ENCODE results near the gene HELLS.

The HELLS gene

DNA sequence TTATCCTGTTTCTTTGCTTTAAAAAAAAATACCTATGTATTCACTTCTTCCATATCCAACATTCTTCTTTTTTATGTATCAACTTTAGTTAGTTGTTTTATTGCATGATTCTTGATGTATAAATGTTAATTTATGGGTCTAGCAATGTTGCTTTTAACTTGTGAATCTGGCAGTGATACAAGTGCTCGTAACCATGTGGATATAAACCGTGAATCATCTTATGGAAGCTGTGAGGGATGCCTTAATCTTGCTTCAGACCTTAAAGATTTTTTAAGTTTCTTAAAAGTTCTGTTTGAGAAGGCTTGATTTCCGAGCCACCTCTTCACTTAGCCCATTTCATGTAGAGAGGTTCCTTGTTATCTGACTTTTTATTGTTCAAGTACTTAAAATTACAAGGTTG lies 25.9 kb downstream of the HELLS start:
- no peak for ATAC-seq
- no peaks in the 10 kb centered on the region for H3K27me3 Mint-ChIP-seq
- no peak overlapping the region for H3K4me3 Mint-ChIP-seq
- H3K9me3 Mint-ChIP-seq: no peaks in the 10 kb centered on the region
- H3K4me1 Mint-ChIP-seq: no peaks in the 10 kb centered on the region
- H3K27ac Mint-ChIP-seq: no peak overlapping the region
- peaks cover 59% of the 10 kb centered on the region for H3K36me3 Mint-ChIP-seq

DNA sequence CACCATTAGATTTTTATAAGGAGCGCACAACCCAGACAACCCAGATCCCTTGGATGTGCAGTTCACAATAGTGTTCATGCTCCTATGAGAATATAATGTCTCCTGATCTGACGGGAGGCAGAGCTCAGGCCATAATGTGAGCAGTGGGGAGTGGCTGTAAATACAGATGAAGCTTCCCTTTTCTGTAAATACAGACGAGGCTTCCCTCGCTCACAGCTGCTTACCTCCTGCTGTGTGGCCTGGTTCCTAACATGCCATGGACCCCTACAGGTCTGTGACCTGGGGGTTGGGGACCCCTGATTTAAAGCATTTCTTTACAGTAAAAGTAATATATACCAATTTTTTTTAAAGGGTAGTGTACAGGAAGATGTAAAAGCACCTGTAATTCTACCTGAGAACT lies 33.2 kb downstream of the HELLS start:
- Mint-ChIP-seq H3K27ac (no peak overlapping the region), H3K4me1 (no peaks in the 10 kb centered on the region), H3K36me3 (peaks cover 34% of the 10 kb centered on the region), H3K4me3 (no peak overlapping the region), H3K27me3 (no peaks in the 10 kb centered on the region), H3K9me3 (no peaks in the 10 kb centered on the region)
- no peak for ATAC-seq

DNA sequence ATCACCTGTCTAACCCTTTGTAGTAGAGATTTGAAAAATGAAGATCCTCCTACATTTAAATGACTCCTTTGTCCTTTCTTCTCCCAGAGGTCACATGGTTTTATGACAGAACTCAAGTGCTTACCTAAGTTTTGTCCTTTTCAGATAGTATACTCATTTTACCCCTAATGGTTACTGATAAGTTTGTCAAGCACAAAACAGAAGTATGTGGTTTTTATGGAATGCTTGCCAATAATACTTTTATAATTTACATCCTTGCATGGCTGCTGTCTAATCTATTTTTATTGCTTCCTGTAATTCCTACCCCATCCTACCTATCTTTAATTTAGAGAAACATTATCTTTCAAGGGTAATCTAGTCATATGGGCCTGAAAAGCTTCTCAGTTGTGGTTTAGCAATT lies 37.5 kb downstream of the HELLS start:
- Mint-ChIP-seq H3K9me3 (no peaks in the 10 kb centered on the region), H3K36me3 (peaks cover 11% of the 10 kb centered on the region), H3K27ac (no peak overlapping the region)

DNA sequence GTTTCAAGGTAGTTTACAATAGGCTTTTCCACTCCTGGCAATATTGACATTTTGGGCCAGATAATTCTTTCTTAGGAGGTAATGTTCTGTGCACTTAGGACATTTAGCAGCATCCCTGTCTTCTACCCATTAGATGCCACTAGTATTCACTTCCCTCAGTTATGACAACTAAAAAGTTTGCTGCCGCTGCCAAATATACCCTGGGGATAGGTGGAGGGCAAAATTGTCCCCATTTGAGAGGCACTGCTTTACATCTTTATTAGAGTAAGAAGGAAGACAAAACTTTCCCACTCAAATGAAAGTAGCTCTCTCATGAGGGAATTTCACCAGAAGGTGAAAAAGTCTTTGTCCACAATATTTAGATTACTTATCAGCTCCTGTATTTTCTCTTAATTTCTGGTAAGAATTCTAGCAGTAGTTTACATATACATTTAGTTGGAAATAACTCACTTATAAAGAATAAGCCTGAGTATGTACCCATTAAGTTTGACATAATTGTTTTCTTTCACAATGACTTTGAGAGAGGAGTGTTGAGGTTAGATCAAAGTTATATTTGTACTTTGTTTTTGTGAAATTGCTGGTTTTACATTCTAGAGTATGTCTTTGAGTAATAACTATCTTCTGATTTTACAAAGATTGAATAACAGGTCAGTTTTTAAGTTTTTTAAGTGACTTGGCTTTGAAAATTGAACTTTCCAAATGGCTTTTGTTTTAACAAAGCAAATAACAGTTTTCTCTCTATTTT lies 46.0 kb downstream of the HELLS start:
- no peaks in the 10 kb centered on the region for H3K27me3 Mint-ChIP-seq
- H3K27ac Mint-ChIP-seq: peak overlapping the region; percentile 58
- H3K4me3 Mint-ChIP-seq: no peak overlapping the region
- peaks cover 50% of the 10 kb centered on the region for H3K36me3 Mint-ChIP-seq
- H3K4me1 Mint-ChIP-seq: no peaks in the 10 kb centered on the region
- H3K9me3 Mint-ChIP-seq: no peaks in the 10 kb centered on the region
- ATAC-seq: peak; percentile 72

More for the DNA sequence above, 37.5 kb downstream of the HELLS start:
- no peaks in the 10 kb centered on the region for H3K27me3 Mint-ChIP-seq
- ATAC-seq: no peak
- H3K4me3 Mint-ChIP-seq: no peak overlapping the region
- no peaks in the 10 kb centered on the region for H3K4me1 Mint-ChIP-seq

DNA sequence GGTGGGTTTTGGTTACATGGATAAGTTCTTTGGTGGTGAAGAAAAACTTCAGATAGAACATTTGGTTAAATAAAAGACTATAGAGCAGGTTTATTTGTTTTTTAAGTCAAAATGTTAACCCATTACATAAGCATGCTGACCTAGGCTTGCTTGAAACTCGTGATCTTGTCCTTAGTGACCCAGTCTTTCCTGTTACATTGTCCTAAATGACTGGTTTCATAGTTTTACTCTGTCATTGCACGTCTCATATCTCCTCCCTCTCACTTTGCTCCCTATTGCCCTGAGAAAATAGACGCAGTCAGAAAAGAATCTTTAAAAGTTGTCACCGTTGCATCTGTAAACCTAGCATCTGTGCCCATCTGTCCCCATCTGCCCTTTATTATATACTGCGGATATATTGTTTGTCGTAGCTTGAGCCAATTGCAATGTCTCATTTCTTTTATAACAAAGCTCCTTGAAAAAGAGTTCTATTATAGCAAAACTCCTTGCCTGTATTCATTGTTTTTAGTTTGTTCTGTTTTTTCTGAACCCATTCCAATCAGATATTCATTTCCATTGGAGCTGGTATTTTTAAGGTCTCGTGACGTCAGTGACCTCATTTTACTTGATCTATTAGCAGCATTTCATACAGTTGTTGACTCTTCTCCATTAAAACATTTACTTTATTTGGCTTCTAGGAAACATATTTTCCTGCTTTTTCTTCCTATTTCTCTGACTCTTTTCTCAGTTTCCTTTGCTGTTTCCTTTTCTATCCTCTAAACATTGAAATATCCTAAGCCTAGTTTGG lies 57.3 kb downstream of the HELLS start:
- ATAC-seq: no peak
- Mint-ChIP-seq H3K27ac (no peak overlapping the region), H3K36me3 (peaks cover 74% of the 10 kb centered on the region), H3K27me3 (no peaks in the 10 kb centered on the region), H3K9me3 (no peaks in the 10 kb centered on the region), H3K4me3 (no peak overlapping the region), H3K4me1 (peaks cover 14% of the 10 kb centered on the region)

DNA sequence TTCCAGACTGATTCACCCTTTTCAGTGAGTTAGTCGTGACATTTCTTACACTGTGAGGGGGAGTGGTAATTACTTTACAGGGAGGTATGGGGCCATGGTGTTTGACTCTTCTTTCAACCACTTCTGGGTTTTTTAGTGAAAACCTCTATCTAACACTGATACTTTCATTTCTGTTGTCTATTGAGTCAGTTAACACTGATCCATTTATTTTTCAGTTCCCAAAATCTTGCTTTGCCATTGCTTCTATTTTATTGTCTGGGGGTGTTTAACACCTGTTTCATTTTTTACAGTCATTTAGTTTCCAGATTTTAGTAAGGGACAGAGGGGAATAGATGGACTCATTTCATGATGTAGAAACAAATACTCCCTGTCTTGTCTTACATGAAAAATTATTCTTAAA lies 61.5 kb downstream of the HELLS start:
- ATAC-seq: peak; percentile 90
- H3K36me3 Mint-ChIP-seq: peaks cover 57% of the 10 kb centered on the region
- H3K4me1 Mint-ChIP-seq: peaks cover 14% of the 10 kb centered on the region
- H3K27ac Mint-ChIP-seq: peak overlapping the region; percentile 79
- H3K9me3 Mint-ChIP-seq: no peaks in the 10 kb centered on the region
- H3K27me3 Mint-ChIP-seq: no peaks in the 10 kb centered on the region
- no peak overlapping the region for H3K4me3 Mint-ChIP-seq

DNA sequence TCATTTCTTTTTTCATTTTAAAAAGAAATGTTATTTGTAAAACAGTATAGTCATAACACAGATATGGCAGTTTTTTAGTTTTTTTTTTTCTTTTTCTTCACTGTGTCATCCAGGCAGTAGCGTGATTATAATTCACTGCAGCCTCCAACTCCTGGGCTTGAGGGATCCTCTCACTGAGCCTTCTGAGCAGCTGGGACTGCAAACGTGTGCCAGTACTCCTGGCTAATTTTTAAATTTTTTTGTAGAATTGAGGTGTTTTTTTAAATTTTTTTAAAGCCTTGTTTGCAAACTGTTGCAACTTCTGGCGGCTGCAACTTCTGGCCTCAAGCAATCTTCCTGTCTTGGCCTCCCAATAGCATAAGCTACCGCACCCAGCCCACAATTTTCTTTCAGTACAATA lies 63.0 kb downstream of the HELLS start:
- H3K27ac Mint-ChIP-seq: no peak overlapping the region
- H3K27me3 Mint-ChIP-seq: no peaks in the 10 kb centered on the region
- peaks cover 45% of the 10 kb centered on the region for H3K36me3 Mint-ChIP-seq
- H3K9me3 Mint-ChIP-seq: no peaks in the 10 kb centered on the region
- no peak for ATAC-seq
- no peak overlapping the region for H3K4me3 Mint-ChIP-seq
- peaks cover 14% of the 10 kb centered on the region for H3K4me1 Mint-ChIP-seq

DNA sequence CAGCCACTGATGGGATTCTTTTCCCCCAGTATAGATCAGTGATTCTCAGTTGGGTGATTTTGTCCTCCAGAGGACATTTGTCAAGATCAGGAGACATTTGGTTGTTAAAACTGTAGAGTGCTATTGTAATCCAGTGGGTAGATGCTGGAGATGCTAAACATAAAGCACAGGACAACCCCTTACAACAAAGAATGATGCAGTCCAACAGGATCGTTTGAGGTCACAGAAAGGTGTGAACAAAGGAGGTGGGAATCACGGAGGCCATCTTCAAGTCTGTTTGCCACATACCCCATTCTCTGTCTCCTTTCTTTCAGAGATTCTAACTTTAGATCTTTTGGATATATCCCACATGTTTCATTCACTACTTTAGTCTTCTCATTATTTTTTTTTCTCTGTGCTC lies 69.0 kb downstream of the HELLS start:
- Mint-ChIP-seq H3K4me3 (no peak overlapping the region), H3K4me1 (no peaks in the 10 kb centered on the region), H3K36me3 (peaks cover 14% of the 10 kb centered on the region), H3K9me3 (no peaks in the 10 kb centered on the region), H3K27me3 (no peaks in the 10 kb centered on the region), H3K27ac (no peak overlapping the region)
- ATAC-seq: no peak

DNA sequence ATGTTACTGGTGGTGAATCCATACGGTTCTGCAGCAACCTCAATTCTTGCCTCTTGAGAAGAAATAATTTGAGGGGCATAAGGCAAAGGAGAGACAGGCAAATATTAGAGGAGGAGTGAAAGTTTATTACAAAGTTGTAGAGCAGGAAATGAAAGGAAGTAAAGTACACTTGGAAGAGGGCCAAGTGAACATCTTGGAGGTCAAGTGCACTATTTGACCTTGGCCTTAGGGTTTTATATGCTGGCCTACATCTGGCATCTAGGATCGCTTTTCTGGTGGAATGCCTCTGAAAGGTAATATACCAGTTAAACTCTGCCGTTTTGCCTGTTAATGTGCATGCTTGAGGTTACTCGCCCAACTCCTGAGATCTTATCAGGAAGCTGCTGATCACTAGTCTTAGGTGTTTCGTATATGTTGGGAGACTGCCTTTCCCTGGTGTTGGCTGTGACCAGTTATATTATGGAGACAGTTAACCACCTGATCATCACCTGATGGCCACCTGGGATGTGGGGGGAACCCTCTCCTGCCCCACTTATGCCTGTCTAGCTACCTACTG lies 71.9 kb downstream of the HELLS start:
- no peaks in the 10 kb centered on the region for H3K9me3 Mint-ChIP-seq
- no peaks in the 10 kb centered on the region for H3K4me1 Mint-ChIP-seq
- H3K27me3 Mint-ChIP-seq: no peaks in the 10 kb centered on the region
- H3K36me3 Mint-ChIP-seq: no peaks in the 10 kb centered on the region
- ATAC-seq: no peak
- no peak overlapping the region for H3K27ac Mint-ChIP-seq
- H3K4me3 Mint-ChIP-seq: no peak overlapping the region

DNA sequence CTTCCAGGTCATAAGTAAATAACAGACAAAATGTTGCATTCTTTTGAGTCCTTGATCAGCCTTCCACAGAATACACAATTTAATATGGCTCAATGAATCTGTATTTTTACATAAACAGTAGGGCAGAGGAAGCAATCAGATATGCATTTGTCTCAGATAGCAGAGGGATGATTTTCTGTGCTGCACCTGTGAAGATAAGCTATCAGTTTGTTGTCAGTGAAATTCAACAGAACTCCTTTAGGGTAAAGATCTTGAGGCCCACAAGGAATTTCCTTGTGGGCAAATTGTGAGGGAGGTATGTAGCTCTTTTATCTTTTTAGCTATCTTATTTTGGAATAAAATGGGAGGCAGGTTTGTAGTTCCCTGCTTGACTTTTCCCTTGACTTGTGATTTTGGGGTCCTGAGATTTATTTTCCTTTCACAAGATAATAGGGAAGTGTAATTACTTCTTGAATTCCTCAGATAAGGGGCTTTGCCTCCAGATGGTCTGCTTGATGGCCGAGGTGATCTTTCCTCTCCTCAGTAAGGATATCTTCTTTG lies 77.1 kb downstream of the HELLS start:
- no peak overlapping the region for H3K4me3 Mint-ChIP-seq
- H3K4me1 Mint-ChIP-seq: no peaks in the 10 kb centered on the region

DNA sequence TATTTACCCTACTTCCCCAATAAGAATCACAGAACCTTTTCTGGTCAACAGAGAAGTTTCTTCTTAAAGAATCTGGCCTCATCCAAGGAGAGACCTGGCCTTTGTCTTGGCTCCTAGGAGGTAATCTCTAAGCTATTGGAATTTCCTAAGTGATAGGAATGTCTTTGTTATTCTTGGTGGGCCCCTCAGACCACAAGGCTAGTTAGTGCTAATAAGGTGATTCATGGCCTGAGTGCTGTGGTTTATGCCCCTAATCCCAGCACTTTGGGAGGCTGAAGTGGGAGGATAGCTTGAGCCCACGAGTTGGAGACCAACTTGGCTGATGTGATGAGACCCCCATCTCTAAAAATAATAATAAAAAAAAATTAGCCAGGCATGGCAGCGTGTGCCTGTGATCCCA lies 78.0 kb downstream of the HELLS start:
- H3K9me3 Mint-ChIP-seq: no peaks in the 10 kb centered on the region
- no peak overlapping the region for H3K4me3 Mint-ChIP-seq
- H3K27me3 Mint-ChIP-seq: no peaks in the 10 kb centered on the region
- ATAC-seq: no peak
- H3K4me1 Mint-ChIP-seq: no peaks in the 10 kb centered on the region
- no peaks in the 10 kb centered on the region for H3K36me3 Mint-ChIP-seq
- H3K27ac Mint-ChIP-seq: no peak overlapping the region

More for the DNA sequence above, 77.1 kb downstream of the HELLS start:
- ATAC-seq: no peak
- Mint-ChIP-seq H3K9me3 (no peaks in the 10 kb centered on the region), H3K27me3 (no peaks in the 10 kb centered on the region), H3K36me3 (no peaks in the 10 kb centered on the region), H3K27ac (no peak overlapping the region)

DNA sequence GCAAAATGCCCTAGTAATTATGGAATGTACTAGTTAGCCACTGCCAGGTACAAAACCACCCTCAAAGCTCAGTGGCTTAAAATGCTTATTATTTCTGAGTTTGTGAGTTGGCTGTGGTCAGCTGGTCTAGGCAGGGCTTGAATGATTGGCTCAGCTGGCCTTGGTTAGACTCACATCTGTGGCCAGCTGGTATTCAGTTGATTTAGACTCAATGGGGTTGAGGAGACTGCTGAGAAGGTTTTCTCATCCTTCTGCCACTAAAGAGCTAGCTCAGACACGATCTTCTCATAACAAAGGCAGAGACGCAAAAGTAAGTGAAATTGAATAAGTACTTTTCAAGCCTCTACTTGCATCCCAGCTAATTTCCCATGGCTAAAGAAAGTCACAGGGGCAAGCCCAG lies 80.9 kb downstream of the HELLS start:
- ATAC-seq: no peak
- no peak overlapping the region for H3K4me3 Mint-ChIP-seq
- no peaks in the 10 kb centered on the region for H3K27me3 Mint-ChIP-seq
- H3K4me1 Mint-ChIP-seq: no peaks in the 10 kb centered on the region
- no peaks in the 10 kb centered on the region for H3K36me3 Mint-ChIP-seq
- no peaks in the 10 kb centered on the region for H3K9me3 Mint-ChIP-seq
- H3K27ac Mint-ChIP-seq: no peak overlapping the region

DNA sequence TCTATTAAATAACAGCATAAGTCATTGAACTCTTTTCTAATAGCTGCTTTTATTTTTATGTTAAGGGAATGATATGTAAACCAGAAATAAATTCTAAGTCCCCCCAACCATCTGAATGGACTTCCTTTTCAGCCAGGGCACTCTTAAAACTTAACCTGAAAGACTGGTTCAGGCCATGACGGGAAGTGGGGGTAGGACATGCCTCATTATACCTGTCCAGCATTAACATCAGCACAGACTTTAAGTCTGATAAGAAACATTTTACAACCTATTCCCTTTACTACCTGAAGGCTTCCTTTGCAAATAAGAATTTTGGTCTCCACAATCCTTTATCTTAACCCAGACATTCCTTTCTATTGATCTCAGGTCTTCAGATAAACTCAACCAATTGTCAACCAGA lies 81.9 kb downstream of the HELLS start:
- no peaks in the 10 kb centered on the region for H3K4me1 Mint-ChIP-seq
- H3K4me3 Mint-ChIP-seq: no peak overlapping the region
- H3K36me3 Mint-ChIP-seq: no peaks in the 10 kb centered on the region
- no peaks in the 10 kb centered on the region for H3K27me3 Mint-ChIP-seq
- H3K9me3 Mint-ChIP-seq: peaks cover 4% of the 10 kb centered on the region
- no peak for ATAC-seq
- no peak overlapping the region for H3K27ac Mint-ChIP-seq

DNA sequence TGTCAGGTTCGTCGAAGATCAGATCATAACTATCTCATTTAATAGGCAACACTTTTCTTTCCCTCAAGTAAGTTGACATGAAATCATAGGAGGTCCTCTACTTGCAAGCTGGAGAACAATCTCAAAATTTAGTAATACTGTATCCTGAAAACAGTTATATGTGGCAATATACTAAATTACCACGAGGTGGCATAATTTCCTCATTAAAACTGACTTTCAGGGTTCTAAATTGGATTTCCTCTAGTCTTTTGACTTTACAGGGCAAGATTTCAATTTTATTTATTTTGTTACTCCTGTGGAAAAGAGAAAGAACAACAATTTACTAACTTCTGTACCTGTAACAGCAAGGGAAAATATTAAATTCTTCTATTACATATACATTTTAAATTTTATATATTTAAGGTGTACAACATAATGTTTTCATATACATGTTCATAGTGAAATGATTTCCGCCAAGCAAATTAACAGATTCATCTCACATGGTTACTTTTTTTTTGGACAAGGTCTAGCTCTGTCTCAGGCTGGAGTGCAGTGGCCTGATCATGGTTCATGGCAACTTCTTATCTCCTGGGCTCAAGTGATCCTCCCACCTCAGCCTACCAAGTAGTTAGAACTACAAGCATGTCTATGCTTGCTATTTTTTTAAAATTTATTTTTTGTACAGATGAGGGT lies 84.6 kb downstream of the HELLS start:
- ATAC-seq: no peak
- H3K27me3 Mint-ChIP-seq: no peaks in the 10 kb centered on the region
- H3K36me3 Mint-ChIP-seq: no peaks in the 10 kb centered on the region
- no peak overlapping the region for H3K27ac Mint-ChIP-seq
- H3K4me1 Mint-ChIP-seq: no peaks in the 10 kb centered on the region
- H3K9me3 Mint-ChIP-seq: peaks cover 7% of the 10 kb centered on the region
- no peak overlapping the region for H3K4me3 Mint-ChIP-seq

Measured in stimulated activated memory B cell treated with anti-CD40 and anti-IgM and Interleukin-4, amounts not matched to agents 10 μg/mL and 1 μg/mL and 100 μg/mL, for 72 hours (primary cell).